ENCODE results near the gene LRRN2.

Gene LRRN2

GRCh38 chr1:204600203-204600602 lies 85.3 kb downstream of the LRRN2 start:
- no peak for DNase-seq (ENCODE audit: low read depth)

DNA sequence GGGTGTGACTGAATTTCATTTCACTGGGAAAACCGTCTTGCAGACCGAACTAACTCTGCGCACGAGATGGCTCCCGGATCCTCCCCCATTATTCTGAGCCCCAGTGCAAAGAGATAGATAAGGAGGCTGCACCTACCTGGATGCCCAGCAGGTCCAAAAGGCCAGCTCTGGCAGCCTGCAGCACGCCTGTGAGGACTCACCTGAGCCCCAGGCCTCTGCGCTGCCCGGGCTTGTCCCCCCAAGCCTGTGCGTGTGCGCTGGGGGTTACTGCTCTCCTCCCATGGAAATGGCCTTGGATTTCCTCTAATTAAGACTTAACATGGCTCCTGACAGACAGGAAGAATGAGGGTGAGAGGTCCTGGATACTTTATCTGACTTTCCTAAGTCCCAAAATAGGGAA lies 85.9 kb downstream of the LRRN2 start:
- DNase-seq (ENCODE audit: low read depth), result no peak

DNA sequence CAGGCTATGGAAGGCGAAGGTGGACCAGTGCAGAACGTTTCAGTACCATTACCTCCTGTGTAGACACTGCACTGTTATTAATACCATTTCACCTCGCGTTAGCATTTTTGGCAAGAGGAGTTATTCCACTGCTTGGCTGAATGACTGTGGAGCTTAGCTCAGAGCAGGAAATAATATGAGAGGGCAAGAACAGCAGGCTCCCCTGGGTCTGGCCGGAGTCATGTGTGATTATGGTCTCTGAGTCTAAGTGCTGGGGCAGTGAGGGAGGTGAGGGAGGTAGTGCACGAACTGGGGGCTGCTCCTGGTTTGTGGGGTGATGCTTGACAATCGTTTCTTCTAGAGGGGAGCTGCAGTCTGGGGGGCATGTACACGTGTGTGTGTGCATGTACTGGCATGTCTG lies 86.4 kb downstream of the LRRN2 start:
- DNase-seq (ENCODE audit: low read depth), result no peak

GRCh38 chr1:204598319-204598969 lies 87.1 kb downstream of the LRRN2 start:
- DNase-seq (ENCODE audit: low read depth), result no peak

GRCh38 chr1:204592246-204592948 lies 93.1 kb downstream of the LRRN2 start:
- DNase-seq (ENCODE audit: low read depth), result no peak

GRCh38 chr1:204591473-204592090 lies 94.0 kb downstream of the LRRN2 start:
- no peak for DNase-seq (ENCODE audit: low read depth)

GRCh38 chr1:204589409-204590038 lies 96.0 kb downstream of the LRRN2 start:
- no peak for DNase-seq (ENCODE audit: low read depth)

DNA sequence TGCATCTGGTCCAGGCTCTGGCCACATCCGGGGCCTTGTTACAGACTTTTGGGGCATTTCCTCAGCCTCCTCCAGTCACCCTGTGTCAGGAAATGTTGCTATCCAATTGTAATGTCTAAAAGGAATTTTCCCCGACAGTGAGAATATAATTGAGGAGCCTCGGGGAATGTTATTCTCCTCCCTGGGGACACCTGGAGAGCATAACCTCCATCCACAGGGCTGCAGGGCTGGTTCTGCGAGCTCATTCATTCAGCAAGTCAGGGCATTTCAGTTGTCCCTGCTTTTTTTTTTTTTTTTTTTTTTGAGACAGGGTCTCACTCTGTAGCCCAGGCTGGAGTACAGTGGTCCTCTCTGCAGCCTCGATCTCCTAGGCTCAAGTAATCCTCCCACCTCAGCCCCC lies 96.7 kb downstream of the LRRN2 start:
- no peak for DNase-seq (ENCODE audit: low read depth)

- no peak for DNase-seq (ENCODE audit: low read depth)
These were observed 97.9 kb downstream of the LRRN2 start for GRCh38 chr1:204587621-204588020.

DNA sequence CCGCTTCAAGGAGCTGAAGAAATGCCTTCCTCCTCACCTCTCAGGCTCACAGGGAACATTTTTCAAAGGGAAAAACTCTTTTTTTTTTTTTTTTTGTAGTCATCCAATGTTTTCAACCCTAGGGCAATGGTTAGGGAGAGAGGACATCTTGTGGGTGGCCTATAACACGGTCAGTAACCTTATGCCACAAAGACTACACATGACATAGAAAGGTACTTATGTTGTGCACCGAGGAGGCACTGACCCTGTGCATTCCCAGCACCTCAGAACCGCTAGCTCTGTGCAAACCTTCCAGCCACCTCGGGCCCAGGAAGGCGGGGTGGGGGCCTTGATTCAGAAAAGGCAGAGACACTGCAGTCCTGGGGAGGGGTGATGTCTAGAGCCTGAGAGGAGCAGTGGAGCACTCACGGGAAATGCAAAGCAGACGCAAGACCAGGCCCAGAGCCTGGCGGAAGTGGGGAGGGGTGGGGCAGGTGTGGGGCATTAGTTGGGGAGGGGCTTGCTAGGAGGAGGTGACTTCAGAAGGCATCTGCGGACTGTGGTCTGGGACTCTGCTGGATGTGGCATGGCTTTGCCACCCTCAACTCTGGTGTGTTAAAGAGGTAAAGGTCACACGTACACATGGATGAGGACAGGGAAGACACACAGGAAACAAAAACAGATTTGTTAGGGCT lies 100.7 kb downstream of the LRRN2 start:
- no peak for DNase-seq (ENCODE audit: low read depth)

DNA sequence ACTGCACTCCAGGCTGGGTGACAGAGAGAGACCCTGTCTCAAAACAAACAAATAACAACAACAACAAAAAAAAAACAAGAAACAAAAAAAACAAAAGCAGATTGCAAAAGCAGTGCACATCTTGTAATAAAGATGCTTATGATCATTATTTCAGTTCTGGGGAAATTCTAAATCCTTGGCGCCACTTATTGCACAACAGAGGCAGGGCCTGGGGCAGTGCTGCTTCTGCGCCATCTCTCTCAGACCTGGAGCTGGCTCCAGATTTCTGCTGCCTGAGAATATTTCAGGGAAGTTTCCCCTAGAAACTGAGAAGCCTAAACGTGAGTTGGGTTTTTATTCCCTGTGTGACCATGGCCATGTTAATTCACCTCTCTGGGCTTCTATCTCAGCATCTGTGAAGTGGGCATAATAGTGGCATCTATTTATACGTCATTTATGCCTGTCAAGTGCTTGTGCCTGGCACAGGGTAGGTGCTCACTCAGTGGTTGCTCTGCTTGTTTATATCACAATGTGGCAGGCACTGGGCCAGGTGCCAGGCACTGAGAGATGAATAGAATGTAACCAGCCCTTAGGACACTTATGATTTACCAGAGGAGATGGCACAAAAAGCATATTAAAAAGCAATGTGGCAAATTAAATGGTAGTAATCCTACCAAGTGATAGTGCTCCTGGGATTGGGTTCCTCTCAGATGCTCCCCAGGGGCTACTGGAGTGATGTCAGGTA lies 101.5 kb downstream of the LRRN2 start:
- no peak for DNase-seq (ENCODE audit: low read depth)

DNA sequence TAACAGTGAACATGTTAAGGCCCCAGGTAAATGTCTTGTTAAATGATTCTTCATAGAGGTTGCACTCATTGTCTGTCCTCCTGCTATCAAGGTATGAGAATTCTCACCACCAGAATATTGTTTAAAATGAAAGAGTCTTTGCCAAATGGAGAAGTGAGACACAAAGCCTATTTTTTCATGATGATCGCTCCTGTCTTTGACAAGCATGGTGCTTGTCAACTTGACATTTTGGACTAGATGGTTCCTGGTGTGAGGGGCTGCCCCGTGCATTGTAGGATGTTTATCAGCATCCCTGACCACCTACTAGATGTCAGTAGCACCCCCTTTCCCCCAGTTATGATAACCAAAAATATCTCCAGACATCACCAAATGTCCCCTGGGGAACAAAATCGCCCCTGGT lies 103.8 kb downstream of the LRRN2 start:
- DNase-seq (ENCODE audit: low read depth), result no peak

GRCh38 chr1:204580862-204581261 lies 104.7 kb downstream of the LRRN2 start:
- DNase-seq (ENCODE audit: low read depth), result no peak

DNA sequence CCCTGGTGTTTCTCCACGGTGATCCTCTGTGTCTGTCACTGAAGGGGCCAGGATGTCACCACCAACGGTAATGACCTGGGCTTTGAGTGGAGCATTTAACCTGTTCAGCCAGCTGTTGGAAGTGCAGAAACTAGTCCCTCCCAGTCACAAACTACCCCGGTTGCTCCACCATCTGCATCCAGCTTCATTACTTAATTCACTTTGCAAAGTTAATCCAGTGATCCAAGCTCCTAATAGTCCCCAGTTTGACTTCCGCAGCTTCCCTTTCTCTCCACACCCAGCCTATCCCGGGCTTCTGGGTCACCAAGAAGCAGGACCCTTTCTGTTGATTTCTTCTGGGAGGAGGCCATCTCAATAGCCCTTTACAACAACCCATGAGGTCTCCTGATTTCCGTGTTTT lies 105.9 kb downstream of the LRRN2 start:
- DNase-seq (ENCODE audit: low read depth), result no peak

DNA sequence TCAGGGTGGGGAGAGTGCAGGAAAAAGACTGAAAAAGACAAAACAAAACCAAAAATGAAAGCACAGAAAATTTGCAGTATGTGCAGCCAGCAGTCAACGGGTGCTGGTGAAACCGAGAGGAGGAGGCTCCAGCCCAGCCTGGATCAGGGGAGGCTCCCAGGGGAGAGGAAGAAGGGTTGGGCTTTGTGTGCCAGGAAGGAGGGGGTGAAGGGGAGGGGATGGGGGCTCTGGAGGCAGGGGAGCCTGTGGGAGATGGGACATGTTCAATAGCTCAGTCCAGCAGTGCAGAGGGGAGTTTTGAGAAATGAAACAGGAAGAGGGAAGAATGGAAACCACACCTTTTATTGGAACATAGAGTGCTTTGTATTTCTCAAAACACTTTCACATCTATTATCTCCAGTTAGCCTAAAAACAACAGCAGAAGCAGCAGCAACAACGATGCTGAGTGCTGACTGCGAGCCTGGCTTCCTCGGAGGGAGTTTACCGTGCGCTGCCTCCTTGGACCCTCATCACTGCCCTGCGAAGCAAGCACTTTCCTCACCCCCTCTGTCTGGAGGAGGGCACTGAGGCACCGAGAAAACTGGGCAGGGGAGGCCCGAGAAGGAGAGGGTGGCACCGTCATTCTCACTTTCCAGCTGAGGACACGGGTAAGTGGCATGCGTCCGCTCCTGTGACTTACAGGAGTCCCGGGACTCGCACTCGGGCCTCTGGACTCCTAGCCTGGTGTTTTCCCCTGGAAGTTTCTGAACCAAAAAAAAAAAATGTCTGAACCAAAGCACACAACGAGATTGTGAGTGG lies 106.5 kb downstream of the LRRN2 start:
- DNase-seq (ENCODE audit: low read depth), result no peak

DNA sequence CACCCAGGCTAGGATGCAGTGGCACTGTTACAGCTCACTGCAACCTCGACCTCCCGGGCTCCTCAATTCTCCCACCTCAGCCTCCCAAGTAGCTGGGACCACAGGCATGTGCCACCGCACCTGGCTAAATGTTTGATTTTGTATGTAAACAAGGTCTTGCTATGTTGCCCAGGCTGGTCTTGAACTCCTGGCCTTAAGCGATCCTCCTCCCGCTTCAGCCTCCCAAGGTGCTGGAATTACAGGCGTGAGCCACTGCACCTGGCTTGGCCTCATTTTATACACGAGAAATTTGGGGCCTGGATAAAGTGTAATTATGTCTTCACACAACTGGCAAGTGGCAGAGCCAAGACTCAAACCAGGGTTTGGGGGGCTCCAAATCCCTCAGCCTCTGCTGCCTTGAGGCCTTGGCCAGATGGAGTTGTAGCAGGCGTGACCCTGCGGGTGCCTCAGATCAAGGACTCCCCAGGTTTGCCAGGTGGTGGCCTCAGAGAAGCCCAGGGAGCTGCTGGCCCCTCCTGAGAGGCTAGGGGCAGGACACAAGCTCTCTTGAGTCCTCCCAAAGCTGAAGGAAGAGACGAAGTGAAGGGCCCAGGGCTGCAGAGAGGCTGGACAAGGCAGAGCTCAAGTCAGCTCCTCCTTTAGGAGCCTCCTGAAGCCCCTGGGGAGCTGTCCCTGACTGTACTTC lies 107.6 kb downstream of the LRRN2 start:
- DNase-seq (ENCODE audit: low read depth), result no peak

- DNase-seq (ENCODE audit: low read depth), result no peak
These were observed 109.1 kb downstream of the LRRN2 start for GRCh38 chr1:204576422-204576821.

DNA sequence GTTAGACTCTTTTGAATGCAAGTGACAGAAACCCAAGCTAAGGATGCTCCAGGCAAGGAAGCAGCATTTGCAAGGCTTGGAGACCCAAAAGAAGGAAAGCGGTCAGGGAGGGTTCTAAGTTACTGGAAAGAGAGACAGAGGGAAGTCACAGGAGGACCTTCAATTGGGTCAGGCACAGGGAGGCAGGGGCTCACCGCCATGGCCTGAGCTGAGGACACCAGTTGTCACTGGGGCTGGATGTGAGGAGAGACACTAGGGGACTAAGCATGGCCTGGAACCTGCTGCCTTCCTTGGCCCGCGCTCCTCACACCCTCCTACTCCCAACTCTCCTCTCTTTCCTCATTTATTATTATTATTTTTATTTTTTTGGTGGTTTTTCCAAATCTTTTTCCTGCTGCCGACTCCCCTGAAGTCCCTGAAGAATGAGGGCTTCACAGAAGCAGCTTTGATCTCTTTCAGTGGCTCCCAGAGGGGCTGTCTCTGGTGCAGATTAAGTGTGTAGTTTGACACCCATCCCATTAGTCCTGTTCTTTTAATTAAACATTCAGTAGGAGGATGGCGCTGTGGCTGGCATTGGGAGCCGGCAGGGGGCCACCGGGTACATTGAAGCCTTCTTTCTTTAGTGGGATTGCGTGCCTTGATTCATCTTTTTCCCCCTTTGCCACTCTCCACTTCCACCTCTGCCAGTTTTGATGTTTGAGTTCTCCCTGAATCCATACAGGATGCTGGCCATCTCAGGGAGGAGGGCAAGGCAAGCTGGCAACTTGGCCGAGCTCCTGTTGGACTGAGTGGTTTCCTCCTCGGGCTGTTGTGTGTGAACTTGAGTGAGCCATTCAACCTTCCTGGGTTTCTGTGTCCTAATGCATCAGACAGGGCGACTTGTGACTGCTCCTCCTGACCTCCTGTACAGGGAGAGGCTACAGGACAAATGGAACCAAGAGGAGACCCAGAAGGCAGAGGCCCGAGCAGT lies 110.0 kb downstream of the LRRN2 start:
- no peak for DNase-seq (ENCODE audit: low read depth)

DNA sequence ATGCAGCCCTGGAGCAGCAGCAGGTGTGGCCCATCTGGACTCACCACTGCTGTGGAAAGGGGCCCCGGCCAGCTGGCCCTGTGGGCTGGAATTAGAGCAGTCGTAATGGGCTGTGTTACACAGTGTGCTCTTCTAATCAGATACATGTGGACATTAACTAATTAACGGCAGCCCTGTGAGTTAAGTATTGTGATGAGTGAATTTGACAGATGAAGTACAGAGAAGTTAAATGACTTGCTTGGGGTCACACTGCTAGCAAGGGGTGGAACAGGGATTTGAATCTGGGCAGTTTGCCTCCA lies 110.7 kb downstream of the LRRN2 start:
- no peak for DNase-seq (ENCODE audit: low read depth)
